Epidermal melanocyte (primary cell): ENCODE data around the gene EFR3B.

ENCODE experiments used
- DNase-seq: peaks from one replicate; pipeline ENCODE4 v3.0.0; 2011; ENCODE audit warnings: low spot score; ENCODE audit not compliant: insufficient read length

Gene EFR3B

GRCh38 chr2:25034081-25034480 lies 7.8 kb upstream of the EFR3B start:
- no peak for DNase-seq

DNA sequence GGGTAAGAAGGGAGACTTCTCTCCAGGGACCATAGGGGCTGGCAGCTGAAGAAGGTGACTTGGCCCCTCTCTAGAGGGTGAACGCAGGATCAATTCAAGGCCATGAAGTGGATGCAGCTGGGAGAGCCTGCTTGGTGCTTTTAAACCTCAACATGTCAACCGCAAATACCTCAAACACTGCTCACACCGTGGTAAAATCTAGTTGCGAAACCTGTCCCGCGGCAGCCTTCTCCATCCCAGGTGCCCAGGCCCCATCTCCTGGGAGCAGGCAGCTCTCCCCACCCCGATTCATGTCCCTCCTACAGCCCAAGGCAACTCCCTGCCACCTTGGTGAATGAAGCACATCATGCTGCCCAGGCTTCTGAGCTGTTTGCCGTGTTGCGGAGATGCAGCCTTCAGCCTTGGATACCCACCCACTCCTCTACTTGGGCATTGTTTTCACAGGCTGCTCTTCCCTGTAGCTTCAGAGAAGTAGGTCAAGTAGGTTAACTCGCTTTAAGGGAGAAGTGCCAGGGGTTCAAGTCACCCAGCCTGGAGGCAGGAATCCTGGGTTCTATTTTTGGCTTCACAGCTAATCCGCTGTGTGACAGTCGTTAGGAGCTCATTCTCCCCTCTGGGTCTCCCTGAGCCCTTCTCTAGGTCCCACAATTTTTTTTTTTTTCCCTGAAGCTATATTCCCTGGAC lies 6.2 kb upstream of the EFR3B start:
- no peak for DNase-seq

DNA sequence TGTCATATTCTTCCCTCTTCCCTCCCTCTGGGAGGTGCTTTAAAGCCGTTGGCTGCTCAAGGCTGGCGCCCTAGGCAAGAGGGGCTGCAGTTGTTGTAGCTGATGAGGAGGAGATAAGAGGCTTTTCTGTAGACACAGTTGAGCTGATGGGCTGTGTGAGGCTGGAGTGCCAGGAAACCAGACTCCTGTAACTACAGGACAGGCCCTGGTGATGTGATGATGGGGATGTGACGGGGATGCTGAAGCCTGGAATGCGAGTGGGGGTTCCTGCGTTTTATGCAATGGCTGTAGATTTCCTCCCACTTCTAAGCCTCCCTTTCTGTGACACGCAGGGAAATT lies 5.7 kb upstream of the EFR3B start:
- DNase-seq, result no peak

DNA sequence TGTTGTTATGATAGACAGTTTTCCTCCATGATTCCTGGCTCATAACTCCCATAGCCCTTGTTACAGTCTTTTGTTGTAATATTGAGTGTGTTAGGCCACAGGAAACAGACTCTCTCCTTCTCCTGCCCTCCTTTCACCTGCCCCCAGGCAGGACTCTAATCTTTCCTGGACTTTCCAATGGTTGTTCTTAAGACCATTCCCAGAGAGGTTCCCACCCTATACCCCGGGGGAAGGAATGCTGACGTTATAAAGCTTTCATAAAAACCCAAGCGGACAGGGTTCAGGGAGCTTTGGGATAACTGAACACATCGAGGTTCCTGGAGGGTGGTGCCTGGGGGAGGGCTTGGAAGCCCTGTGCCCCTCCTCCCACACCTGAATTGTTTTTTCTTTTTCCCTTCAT lies 2.8 kb upstream of the EFR3B start:
- no peak for DNase-seq

DNA sequence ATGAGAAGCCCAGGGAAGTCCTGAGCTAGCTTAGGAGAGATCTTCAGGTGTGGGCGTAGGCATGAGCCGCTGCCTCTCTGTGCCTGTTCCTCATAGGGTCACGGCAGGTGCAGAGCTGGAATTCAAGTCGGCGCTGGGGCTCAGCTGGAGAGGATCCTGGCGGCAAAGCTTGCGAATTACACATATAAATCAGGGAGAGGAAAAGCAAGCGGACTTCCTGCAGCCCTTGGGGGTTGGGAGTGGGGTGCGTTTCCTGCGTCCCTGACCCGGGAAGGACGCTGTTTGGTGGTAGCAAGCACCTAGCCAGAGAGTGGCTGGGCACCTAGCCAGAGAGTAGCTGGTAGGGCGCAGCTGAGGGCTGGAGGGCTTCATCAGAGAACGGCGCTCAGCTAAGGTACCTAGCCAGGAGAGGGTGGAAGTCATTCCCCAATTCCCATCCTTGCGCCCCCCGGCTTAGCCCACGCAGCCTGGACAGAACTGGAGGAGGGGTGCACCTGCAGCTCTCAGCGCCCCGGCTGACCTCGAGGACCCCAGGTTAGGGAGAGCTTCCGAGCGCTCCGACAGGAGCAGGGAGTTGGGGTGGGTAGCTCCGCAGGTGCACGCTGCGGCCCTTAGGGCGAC lies 459 bp upstream of the EFR3B start:
- no peak for DNase-seq

DNA sequence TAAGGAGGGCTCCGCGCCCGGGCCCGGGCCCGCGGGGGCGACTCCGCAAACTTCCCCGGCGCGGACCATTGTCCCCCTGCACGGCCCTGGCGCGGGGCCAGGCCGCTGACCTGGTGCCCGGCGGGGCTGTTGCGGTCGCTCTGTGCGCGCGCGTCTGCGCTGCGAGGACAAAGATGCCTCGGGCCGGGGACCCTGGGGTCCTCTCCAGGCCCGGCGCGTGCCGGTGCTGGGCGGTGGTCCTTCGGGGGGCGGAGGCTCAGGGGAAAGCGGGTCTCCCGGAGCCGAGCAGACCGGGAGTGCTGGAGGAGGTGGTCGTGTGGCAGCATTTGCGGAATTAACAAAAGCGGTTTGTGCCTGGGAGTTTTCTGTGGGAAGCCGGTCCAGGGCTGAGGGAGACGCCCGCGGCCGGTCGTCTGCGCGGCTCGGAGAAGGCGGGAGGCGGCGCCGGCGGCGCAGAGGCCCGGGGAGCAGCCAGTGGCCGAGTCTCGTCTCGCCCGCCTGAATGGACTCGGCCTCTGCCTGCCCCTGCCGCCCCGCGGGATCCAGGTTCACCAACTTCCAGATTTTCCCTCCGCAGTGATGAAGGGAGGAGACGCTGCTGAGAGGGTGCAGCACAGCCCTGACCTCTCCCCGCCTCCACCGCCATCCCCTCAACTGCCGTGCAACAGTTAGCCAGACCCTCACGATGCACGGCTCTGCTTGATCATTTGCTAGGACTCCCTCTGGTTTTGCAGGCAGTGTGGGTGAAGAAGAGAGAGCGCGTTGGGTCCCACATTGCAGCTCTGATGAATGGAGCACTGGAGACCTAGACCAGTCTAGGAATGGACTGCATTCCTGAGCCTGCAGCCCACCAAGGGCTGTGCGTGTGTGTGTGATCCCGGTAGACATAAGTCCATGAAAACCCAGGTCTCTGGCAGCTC lies 705 bp downstream of the EFR3B start:
- no peak for DNase-seq

DNA sequence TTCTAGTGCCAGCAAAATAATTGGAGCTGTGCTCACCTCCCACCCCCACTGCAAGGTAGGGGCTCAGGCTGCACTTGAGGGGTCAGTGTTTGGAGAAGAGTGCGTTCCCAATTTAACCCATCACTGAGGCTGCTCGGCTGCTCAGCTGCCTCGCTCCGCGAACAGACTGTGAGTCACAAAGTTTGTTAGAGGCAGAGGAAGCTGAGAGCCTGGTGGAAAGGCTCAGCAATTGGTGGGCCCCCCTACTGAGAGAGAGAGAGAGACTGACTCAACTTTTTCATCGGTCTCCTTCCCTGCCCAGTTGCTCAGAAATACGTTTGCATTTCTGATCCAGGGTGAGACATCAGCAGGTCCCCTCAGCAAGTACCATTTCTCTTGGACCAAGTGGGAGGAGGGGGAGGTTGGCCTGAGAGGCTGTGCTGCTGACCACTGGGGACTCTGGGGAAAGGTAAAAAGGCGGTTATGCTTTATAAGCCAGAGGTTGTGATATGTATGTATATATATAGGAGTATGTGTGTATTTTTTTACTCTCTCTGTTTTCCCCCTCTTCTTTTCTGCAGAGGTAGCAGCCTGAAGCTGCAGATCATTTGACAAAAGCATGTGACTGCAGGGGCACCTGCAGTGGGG lies 1.5 kb downstream of the EFR3B start:
- DNase-seq, result no peak

GRCh38 chr2:25044011-25044410 lies 2.1 kb downstream of the EFR3B start:
- DNase-seq, result no peak

- no peak for DNase-seq
Observed at GRCh38 chr2:25044990-25045389, 3.1 kb downstream of the EFR3B start.

DNA sequence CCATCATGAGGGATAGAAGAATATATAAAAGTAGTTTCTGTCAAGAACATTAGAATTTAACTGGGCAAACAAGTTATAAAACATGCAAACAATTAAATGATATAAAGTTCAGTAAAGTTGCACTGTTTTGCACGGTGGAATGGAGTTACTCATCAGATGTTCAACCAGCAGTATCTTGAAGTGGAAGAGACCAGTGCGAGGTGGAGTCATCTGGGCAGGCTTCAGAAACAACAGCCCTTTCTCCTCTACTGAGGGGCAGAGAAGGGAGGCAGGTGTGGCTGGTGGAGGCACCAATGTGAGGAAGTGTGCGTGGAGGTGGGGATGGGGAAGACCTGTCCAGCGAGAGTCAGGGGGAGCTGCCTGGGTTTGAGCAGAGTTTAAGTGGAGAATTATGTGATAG lies 7.5 kb downstream of the EFR3B start:
- no peak for DNase-seq

DNA sequence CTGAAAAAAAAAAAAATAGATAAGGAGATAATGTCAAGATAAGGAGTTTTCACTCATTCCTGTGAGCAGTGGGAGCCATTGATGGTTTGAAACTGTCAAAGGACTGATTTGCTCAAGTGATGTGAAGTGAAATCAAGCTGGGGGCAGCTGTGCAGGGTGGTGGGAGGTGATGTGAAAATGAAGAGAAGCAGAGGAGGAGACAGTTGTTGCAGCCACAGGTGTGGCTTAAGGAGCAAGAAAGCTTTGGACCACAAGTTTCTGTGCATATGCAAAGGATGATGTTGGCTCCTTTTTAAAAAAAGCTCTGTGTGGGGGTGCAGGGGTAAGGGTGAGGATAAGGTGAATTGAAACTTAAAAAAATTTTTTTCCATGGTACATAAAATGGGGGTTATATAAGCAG lies 8.3 kb downstream of the EFR3B start:
- no peak for DNase-seq

- DNase-seq, result no peak
Observed at GRCh38 chr2:25053041-25053440, 11.2 kb downstream of the EFR3B start.

- no peak for DNase-seq
Observed at GRCh38 chr2:25054720-25055119, 12.8 kb downstream of the EFR3B start.

- DNase-seq, result no peak
Observed at GRCh38 chr2:25055376-25055920, 13.6 kb downstream of the EFR3B start.

DNA sequence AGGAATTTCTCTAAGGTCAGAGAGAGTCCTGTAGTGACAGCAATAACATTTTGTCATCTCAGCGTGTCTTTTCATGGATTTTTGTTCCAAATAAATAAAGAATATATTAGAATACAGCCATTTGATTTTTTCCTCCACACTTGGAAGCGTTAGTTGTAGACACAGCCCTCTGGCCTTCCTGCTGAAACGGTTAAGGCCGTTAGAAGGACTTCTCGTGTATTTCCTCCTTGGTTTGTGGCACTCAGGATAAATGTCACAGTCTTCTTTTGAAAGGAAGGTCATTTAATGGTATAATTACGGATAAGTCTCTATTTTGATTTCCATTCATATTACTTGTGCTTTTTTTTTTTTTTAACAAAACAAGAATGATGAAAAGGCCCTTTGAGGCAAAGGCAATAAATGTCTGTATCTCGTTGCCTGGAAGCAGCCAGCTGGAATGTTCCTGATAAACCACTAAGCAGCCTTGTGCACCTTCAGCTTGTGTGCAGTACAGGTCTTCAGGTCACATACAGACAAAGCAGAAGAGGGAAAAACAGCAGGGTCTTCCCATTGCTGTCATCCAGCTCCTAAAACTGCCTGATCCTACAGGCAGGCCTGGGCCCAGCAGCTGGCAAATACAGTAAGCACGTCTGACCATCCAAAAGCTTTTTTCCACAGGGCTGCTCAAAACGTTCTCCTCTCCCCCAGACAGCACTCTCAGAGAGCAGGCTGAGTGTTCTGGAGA lies 14.4 kb downstream of the EFR3B start:
- no peak for DNase-seq

- peak; percentile 67 for DNase-seq
Observed at GRCh38 chr2:25062511-25062917, 20.6 kb downstream of the EFR3B start.

GRCh38 chr2:25063876-25064660 lies 22.2 kb downstream of the EFR3B start:
- DNase-seq, result no peak

GRCh38 chr2:25065768-25066167 lies 23.9 kb downstream of the EFR3B start:
- DNase-seq, result no peak

- DNase-seq, result no peak
Observed at GRCh38 chr2:25066455-25066854, 24.6 kb downstream of the EFR3B start.

DNA sequence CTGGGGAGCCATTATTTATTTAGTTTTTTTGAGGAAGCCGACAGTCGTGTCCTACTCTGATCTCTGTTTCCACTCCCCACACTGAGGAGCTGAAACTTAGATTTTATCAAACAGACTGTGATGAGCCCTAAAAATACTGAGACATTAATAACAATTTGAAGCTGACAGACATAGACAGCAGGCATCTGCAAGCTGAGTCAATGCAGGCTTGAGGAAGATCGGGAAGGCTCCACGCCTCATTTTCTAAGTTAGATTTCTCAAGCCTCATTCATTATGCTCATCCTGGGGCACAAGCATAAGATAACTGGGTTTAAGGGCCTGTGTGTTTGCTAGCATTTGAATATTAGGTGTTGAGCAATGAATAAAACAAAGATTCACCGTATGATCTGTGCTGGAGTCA lies 26.3 kb downstream of the EFR3B start:
- DNase-seq, result no peak
